K562 (cell line): Measurements from ENCODE around the gene ZNF618. TPM values are rescaled to one million over a fixed set of nuclear protein-coding genes. Genes with fewer than 3 reads are reported as not detected.

Experiments
- ATAC-seq: fragments of 200-7000 bp; cut with Tn5 transposase; 3 replicates; pipeline ENCODE4 v1.9.1; 2020; ENCODE audit warnings: moderate library complexity
- BruUV-seq: library from RNA; stranded (reverse); fragments of 400-500 nt; replicated peaks from 2 replicates; lab custom pipeline; 2021; lab: Mats Ljungman, UMichigan
- CTCF ChIA-PET: fragments of 300-600 bp; formaldehyde crosslinking; extraction: SDS; loops from one replicate; lab custom pipeline; 2021; ENCODE audit warnings: low intra/inter-chr PET ratio; lab: Yijun Ruan, JAX
- POLR2A ChIA-PET: fragments of 300-600, 350-650 bp; sonication (Branson Sonifier 250); formaldehyde crosslinking; extraction: SDS; loops from one replicate; lab custom pipeline; 2021; ENCODE audit warnings: antibody characterized with exemption, inconsistent platforms; lab: Yijun Ruan, JAX
- DNase-seq, 4 experiments: peaks; one replicate each; pipeline versions ENCODE4 v3.0.0 to v3.0.0-alpha.2; 2011 to 2018; ENCODE audit warnings: low spot score in 3 of 4, mixed read lengths in 3 of 4; ENCODE audit errors: extremely low read depth in 1 of 4
- FAIRE-seq: peaks from 2 replicates; lab custom pipeline; 2011; peaks lifted over from hg19 to GRCh38; lab: Jason Lieb, UNC
- H2AFZ ChIP-seq: 2 replicates; pipeline ENCODE4 v1.6.0; 2011; ENCODE audit warnings: low read depth, low read length, control low read depth, inconsistent platforms
- H3K27ac ChIP-seq: fragments of 200-600 bp; 3 replicates; pipeline ENCODE4 v1.8.0; 2011; ENCODE audit warnings: low read depth, mild to moderate bottlenecking, control low read depth, inconsistent platforms, low read length, moderate library complexity, mixed read lengths; ENCODE audit errors: extremely low read depth
- H3K27me3 ChIP-seq, 2 experiments: fragments of 300-600 bp in 1 of 2; 2 replicates in 1 of 2; 3 replicates in 1 of 2; pipeline versions ENCODE4 v1.6.0 to v1.8.0; 2011; ENCODE audit warnings: inconsistent platforms in 2 of 2, low read length in 2 of 2, mild to moderate bottlenecking in 1 of 2, mixed read lengths in 1 of 2, moderate library complexity in 1 of 2; ENCODE audit not compliant: control insufficient read depth in 2 of 2, insufficient read depth in 2 of 2
- H3K36me3 ChIP-seq: fragments of 300-600 bp; 3 replicates; pipeline ENCODE4 v1.8.0; 2011; ENCODE audit warnings: mild to moderate bottlenecking, low read length, inconsistent platforms; ENCODE audit not compliant: control insufficient read depth, insufficient read depth
- H3K4me1 ChIP-seq, 2 experiments: fragments of 200-600 bp in 1 of 2; replicated peaks in 1 of 2; 2 replicates in 1 of 2; 3 replicates in 1 of 2; pipeline versions ENCODE4 v1.5.1 to v1.8.0; 2011; ENCODE audit warnings: inconsistent platforms in 2 of 2, low read length in 2 of 2, mild to moderate bottlenecking in 1 of 2, mixed read lengths in 1 of 2, moderate library complexity in 1 of 2; ENCODE audit not compliant: control insufficient read depth in 2 of 2, insufficient read depth in 2 of 2
- H3K4me2 ChIP-seq: 2 replicates; pipeline ENCODE4 v1.6.1; 2011; ENCODE audit warnings: low read length, control low read depth, inconsistent platforms, mixed read lengths; ENCODE audit not compliant: insufficient read depth
- H3K4me3 ChIP-seq: fragments of 200-600 bp; sonication (generic), shearing (Covaris generic); 2 replicates; pipeline ENCODE4 v1.5.1; 2016; ENCODE audit warnings: control low read depth, inconsistent platforms
- H3K79me2 ChIP-seq: fragments of 200-600 bp; 3 replicates; pipeline ENCODE4 v1.8.0; 2011; ENCODE audit warnings: low read length, inconsistent platforms; ENCODE audit not compliant: control insufficient read depth, insufficient read depth
- H3K9ac ChIP-seq, 2 experiments: 2 replicates each; pipeline versions ENCODE4 v1.6.0 to v1.6.1; 2011; ENCODE audit warnings: low read depth in 2 of 2, low read length in 2 of 2, control low read depth in 1 of 2, inconsistent platforms in 1 of 2, mild to moderate bottlenecking in 1 of 2, mixed read lengths in 1 of 2; ENCODE audit not compliant: insufficient read depth in 1 of 2
- H3K9me1 ChIP-seq: one replicate; pipeline ENCODE4 v1.6.0; 2011; ENCODE audit warnings: inconsistent platforms, mild to moderate bottlenecking, low read length, moderate library complexity; ENCODE audit not compliant: control insufficient read depth, insufficient read depth
- H3K9me3 ChIP-seq: replicated peaks from 2 replicates; pipeline ENCODE4 v1.5.1; 2011; ENCODE audit warnings: low read depth, low read length, inconsistent platforms; ENCODE audit not compliant: control insufficient read depth, insufficient read depth
- H4K20me1 ChIP-seq: replicated peaks from 2 replicates; pipeline ENCODE4 v1.6.1; 2011; ENCODE audit warnings: low read length, inconsistent platforms, mixed read lengths; ENCODE audit not compliant: control insufficient read depth, insufficient read depth
- CHD2 ChIP-seq: IDR thresholded peaks from 2 replicates; pipeline ENCODE4 v1.6.1; 2011; ENCODE audit warnings: low read depth, low read length
- HNRNPL ChIP-seq: fragments of 200-400 bp; formaldehyde crosslinking; IDR thresholded peaks from 2 replicates; pipeline ENCODE4 v1.6.1; 2017; ENCODE audit warnings: low read depth, mild to moderate bottlenecking, low read length
- ILF3 ChIP-seq: fragments of 450-650 bp; IDR thresholded peaks from 2 replicates; pipeline ENCODE4 v1.6.1; 2018; ENCODE audit warnings: antibody characterized with exemption, mild to moderate bottlenecking, moderate library complexity, borderline replicate concordance
- KLF1 ChIP-seq: fragments of 450-650 bp; IDR thresholded peaks from 2 replicates; pipeline ENCODE4 v1.6.1; 2016; ENCODE audit warnings: missing genetic modification characterization, missing compliant biosample characterization
- KLF6 ChIP-seq: fragments of 250-450 bp; sonication (Bioruptor Pico); IDR thresholded peaks from 2 replicates; pipeline ENCODE4 v1.4.0; 2020; ENCODE audit warnings: mild to moderate bottlenecking, moderate library complexity, borderline replicate concordance
- in situ Hi-C: fragments of 300-500 bp; cut with MboI; formaldehyde crosslinking; loops from 4 replicates; pipeline ENCODE4 v1.15.0; 2018; ENCODE audit warnings: inconsistent platforms, mixed read lengths
- intact Hi-C: fragments of 100-400 bp; cut with micrococcal nuclease; formaldehyde crosslinking; loops from 2 replicates; pipeline ENCODE4 v1.14.2; 2022
- polyA plus RNA-seq, 8 experiments: library from polyadenylated mRNA; depleted of rRNA in 4 of 8; stranded (reverse) in 5 of 8; unstranded in 3 of 8; fragments of >200 nt; fragmentation: Nextera tagmentation in 2 of 8; fragmentation: Illumina TruSeq in 1 of 8; extraction: Ambion mirVana in 2 of 8; extraction: Trizol in 1 of 8; gene quantifications; 2 replicates each; pipeline versions ENCODE4 v1.2.1 to v1.2.3, GENCODE V29; 2011 to 2014; ENCODE audit warnings: inconsistent platforms in 1 of 8, missing spikeins in 1 of 8
- total RNA-seq, 7 experiments: library from RNA; depleted of rRNA in 6 of 7; stranded (reverse); fragments of >200 nt in 6 of 7; fragmentation: Illumina TruSeq in 2 of 7; extraction: Trizol in 2 of 7; gene quantifications; 2 replicates each; pipeline versions ENCODE4 v1.2.1 to v1.2.3, GENCODE V29; 2011 to 2021; ENCODE audit warnings: low replicate concordance in 1 of 7
- TF ChIP-seq, protein P1 (sequence below): conservative IDR thresholded peaks from 2 replicates; pipeline ENCODE4 v1.6.1; 2011; ENCODE audit warnings: low read depth, mild to moderate bottlenecking, low read length; ENCODE audit not compliant: control insufficient read depth
- TF ChIP-seq, protein P2 (sequence below): IDR thresholded peaks from 2 replicates; pipeline ENCODE4 v1.6.1; 2016; ENCODE audit warnings: missing genetic modification characterization, missing compliant biosample characterization
- TF ChIP-seq, protein P3 (sequence below): fragments of 250-450 bp; sonication (Bioruptor Pico); IDR thresholded peaks from 2 replicates; pipeline ENCODE4 v1.8.0; 2022; ENCODE audit warnings: inconsistent platforms, mild to moderate bottlenecking, moderate library complexity, borderline replicate concordance
- TF ChIP-seq, protein P4 (sequence below): fragments of 450-650 bp; formaldehyde crosslinking; IDR thresholded peaks from 2 replicates; pipeline ENCODE4 v1.4.0; 2022; ENCODE audit warnings: missing genetic modification characterization

ZNF618 gene
- total and polyA plus RNA-seq, 9 of the 15 experiments (the other 6 are each of a cell fraction or from before 2014, with no cell fraction given): 0.08 to 13.7 (median 3.4) TPM

DNA sequence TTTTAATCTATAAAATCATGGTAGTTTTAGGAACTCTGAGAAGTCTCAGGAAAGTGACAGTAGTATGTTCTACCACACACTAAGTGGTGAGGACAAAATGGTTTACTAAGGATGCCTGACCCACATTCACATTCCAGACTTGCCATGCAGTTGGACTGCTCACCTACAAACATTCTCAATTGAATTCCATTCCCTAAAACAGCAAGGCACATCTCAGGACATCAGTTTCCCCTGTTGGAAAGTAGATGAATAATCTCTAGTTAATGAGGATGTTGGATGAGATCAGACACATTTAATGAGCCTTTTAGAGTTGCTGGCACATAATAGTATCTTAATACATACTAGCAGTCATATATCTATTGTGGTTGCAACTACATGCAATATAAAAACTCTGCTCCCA, 76.6 kb downstream of the ZNF618 start:
- Histone ChIP-seq H3K4me3 (no peak overlapping the region), H3K9me1 (no peaks in the 10 kb centered on the region), H3K79me2 (no peaks in the 10 kb centered on the region), H4K20me1 (peaks cover 3% of the 10 kb centered on the region), H2AFZ (no peak overlapping the region), H3K4me2 (no peak overlapping the region), H3K4me1 (no peaks in the 10 kb centered on the region), H3K9me3 (no peaks in the 10 kb centered on the region)
- no peak for FAIRE-seq
- BruUV-seq: no TSS peak
- DNase-seq: no peak
- intact Hi-C loops (no loop called here), in situ Hi-C loops (no loop called here)
- CTCF ChIA-PET: no interaction called here
- POLR2A ChIA-PET: no interaction called here
- TF ChIP-seq HNRNPL: no peak
- TF ChIP-seq KLF6 (CRISPR knock-in tag): no peak
- TF ChIP-seq, protein P1, sequence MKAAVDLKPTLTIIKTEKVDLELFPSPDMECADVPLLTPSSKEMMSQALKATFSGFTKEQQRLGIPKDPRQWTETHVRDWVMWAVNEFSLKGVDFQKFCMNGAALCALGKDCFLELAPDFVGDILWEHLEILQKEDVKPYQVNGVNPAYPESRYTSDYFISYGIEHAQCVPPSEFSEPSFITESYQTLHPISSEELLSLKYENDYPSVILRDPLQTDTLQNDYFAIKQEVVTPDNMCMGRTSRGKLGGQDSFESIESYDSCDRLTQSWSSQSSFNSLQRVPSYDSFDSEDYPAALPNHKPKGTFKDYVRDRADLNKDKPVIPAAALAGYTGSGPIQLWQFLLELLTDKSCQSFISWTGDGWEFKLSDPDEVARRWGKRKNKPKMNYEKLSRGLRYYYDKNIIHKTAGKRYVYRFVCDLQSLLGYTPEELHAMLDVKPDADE: no peak
- TF ChIP-seq KLF1 (tag): no peak
- no peak for TF ChIP-seq ILF3
- TF ChIP-seq, protein P2, sequence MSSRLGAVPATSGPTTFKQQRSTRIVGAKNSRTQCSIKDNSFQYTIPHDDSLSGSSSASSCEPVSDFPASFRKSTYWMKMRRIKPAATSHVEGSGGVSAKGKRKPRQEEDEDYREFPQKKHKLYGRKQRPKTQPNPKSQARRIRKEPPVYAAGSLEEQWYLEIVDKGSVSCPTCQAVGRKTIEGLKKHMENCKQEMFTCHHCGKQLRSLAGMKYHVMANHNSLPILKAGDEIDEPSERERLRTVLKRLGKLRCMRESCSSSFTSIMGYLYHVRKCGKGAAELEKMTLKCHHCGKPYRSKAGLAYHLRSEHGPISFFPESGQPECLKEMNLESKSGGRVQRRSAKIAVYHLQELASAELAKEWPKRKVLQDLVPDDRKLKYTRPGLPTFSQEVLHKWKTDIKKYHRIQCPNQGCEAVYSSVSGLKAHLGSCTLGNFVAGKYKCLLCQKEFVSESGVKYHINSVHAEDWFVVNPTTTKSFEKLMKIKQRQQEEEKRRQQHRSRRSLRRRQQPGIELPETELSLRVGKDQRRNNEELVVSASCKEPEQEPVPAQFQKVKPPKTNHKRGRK (tag): no peak
- TF ChIP-seq, protein P3, sequence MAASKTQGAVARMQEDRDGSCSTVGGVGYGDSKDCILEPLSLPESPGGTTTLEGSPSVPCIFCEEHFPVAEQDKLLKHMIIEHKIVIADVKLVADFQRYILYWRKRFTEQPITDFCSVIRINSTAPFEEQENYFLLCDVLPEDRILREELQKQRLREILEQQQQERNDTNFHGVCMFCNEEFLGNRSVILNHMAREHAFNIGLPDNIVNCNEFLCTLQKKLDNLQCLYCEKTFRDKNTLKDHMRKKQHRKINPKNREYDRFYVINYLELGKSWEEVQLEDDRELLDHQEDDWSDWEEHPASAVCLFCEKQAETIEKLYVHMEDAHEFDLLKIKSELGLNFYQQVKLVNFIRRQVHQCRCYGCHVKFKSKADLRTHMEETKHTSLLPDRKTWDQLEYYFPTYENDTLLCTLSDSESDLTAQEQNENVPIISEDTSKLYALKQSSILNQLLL: no peak
- TF ChIP-seq, protein P4, sequence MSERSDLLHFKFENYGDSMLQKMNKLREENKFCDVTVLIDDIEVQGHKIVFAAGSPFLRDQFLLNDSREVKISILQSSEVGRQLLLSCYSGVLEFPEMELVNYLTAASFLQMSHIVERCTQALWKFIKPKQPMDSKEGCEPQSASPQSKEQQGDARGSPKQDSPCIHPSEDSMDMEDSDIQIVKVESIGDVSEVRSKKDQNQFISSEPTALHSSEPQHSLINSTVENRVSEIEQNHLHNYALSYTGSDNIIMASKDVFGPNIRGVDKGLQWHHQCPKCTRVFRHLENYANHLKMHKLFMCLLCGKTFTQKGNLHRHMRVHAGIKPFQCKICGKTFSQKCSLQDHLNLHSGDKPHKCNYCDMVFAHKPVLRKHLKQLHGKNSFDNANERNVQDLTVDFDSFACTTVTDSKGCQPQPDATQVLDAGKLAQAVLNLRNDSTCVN (CRISPR knock-in tag): no peak
- no peak for TF ChIP-seq CHD2
- TF ChIP-seq, all 486 proteins: peak for 0
- no peak overlapping the region for H3K27ac ChIP-seq
- H3K36me3 ChIP-seq: no peaks in the 10 kb centered on the region
- no peak for ATAC-seq
- H3K9ac ChIP-seq: no peak overlapping the region
- no peaks in the 10 kb centered on the region for H3K27me3 ChIP-seq
